HL-60 (cell line): Measurements from ENCODE around the gene C4orf46.

Source experiments
- POLR2AphosphoS5 ChIP-seq: IDR thresholded peaks from 2 replicates; pipeline ENCODE4 v1.6.1; 2012; ENCODE audit warnings: low read depth
- TF ChIP-seq, protein P1 (sequence below): IDR thresholded peaks from one replicate; pipeline ENCODE4 v1.5.1; 2011; ENCODE audit warnings: low read length, control low read depth, inconsistent platforms; ENCODE audit not compliant: insufficient read depth

- TF ChIP-seq, protein P1, sequence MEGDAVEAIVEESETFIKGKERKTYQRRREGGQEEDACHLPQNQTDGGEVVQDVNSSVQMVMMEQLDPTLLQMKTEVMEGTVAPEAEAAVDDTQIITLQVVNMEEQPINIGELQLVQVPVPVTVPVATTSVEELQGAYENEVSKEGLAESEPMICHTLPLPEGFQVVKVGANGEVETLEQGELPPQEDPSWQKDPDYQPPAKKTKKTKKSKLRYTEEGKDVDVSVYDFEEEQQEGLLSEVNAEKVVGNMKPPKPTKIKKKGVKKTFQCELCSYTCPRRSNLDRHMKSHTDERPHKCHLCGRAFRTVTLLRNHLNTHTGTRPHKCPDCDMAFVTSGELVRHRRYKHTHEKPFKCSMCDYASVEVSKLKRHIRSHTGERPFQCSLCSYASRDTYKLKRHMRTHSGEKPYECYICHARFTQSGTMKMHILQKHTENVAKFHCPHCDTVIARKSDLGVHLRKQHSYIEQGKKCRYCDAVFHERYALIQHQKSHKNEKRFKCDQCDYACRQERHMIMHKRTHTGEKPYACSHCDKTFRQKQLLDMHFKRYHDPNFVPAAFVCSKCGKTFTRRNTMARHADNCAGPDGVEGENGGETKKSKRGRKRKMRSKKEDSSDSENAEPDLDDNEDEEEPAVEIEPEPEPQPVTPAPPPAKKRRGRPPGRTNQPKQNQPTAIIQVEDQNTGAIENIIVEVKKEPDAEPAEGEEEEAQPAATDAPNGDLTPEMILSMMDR = no peak
- TF ChIP-seq POLR2AphosphoS5 = no peak
Observed at GRCh38 chr4:158644356-158644755, 27.3 kb downstream of the C4orf46 start.
